ENCODE results near the gene PDZRN3. TPM values are rescaled to one million over a fixed set of nuclear protein-coding genes. Genes with fewer than 3 reads are reported as not detected.
A peak's percentile ranks its signal among the peaks of the same experiment; 100 is the strongest.

Gene PDZRN3
- total and polyA plus RNA-seq, 7 donors: 2.5 to 39.3 (median 16.0) TPM

DNA sequence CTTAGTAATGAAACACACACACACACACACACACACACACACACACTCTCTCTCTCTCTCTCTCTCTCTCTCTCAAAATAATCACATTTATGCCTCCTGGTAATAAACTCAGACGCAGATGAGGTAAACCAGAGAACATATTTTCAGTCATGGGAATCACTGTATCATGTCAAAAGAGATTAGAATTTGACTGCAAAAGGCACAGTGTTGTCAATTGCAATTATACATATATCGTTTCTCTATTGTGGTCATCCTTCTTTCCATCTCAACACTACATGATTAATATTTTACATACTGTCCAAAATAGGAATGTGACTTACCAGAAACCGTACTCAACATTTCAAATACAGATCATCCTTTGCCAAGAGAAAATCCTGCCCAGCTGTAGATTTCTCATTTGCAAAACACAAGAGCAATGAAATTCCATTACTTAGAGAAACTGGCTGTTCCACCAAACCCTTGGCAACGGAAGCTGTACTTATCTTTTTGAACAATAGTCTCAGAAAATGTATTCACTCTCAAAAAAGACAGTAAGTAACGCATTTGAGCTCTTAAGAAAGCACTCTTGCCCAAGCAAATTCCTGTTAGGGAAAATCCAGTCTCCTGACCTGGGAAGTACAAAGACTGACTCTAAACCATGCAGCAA lies 24.3 kb downstream of the PDZRN3 start:
- TF ChIP-seq, protein P1, sequence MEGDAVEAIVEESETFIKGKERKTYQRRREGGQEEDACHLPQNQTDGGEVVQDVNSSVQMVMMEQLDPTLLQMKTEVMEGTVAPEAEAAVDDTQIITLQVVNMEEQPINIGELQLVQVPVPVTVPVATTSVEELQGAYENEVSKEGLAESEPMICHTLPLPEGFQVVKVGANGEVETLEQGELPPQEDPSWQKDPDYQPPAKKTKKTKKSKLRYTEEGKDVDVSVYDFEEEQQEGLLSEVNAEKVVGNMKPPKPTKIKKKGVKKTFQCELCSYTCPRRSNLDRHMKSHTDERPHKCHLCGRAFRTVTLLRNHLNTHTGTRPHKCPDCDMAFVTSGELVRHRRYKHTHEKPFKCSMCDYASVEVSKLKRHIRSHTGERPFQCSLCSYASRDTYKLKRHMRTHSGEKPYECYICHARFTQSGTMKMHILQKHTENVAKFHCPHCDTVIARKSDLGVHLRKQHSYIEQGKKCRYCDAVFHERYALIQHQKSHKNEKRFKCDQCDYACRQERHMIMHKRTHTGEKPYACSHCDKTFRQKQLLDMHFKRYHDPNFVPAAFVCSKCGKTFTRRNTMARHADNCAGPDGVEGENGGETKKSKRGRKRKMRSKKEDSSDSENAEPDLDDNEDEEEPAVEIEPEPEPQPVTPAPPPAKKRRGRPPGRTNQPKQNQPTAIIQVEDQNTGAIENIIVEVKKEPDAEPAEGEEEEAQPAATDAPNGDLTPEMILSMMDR (IDR thresholded peaks at IDR 0.05): no peak
- Histone ChIP-seq H3K4me3 (no peak overlapping the region), H3K9me3 (no peaks in the 10 kb centered on the region), H3K27me3 (ENCODE audit: insufficient read depth in 3 of 3, low read length in 2 of 3) (no peaks in the 10 kb centered on the region), H3K36me3 (ENCODE audit: insufficient read depth in 1 of 2, low read depth in 1 of 2) (peaks cover 0 to 7% of the 10 kb centered on the region in 2 donors), H3K27ac (peak overlapping the region; percentile 10), H3K4me1 (peaks cover 44% of the 10 kb centered on the region)
- 45 to 70% (median 57%) methylated on average over 5 of the region's 5 CpGs for WGBS, 3 donors
- ATAC-seq (no peak), DNase-seq (no peak)
- intact Hi-C loops (cut with DNase I): no loop called here

DNA sequence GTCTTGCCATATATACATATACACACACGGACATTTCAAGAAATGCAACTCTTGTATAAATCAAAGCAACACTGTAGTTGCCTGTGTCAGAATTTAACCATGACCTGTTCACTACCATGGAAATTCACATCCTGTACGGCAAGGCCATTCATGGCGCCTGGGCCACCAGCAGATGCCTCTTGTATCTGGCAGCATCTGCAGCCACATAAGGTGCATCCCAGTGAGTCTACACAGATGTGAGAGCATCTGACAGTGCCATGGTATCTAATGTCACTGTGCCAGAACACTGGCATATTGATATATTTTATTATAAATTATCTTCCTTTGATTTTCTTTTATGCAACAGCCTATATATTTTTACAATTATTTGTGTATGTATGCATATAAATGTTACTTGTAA lies 25.1 kb downstream of the PDZRN3 start:
- no peak for ATAC-seq
- H3K4me3 ChIP-seq: no peak overlapping the region
- H3K9me3 ChIP-seq: no peaks in the 10 kb centered on the region
- no peaks in the 10 kb centered on the region for H3K27me3 ChIP-seq (ENCODE audit: insufficient read depth in 3 of 3, low read length in 2 of 3)
- peaks cover 36% of the 10 kb centered on the region for H3K4me1 ChIP-seq
- intact Hi-C loops (cut with DNase I): no loop called here
- 91 to 95% (median 91%) methylated on average over 3 of the region's 3 CpGs for WGBS, 3 donors
- H3K36me3 ChIP-seq (ENCODE audit: insufficient read depth in 1 of 2, low read depth in 1 of 2): peaks cover 0 to 7% of the 10 kb centered on the region in 2 donors
- no peak overlapping the region for H3K27ac ChIP-seq
- TF ChIP-seq, protein P1 (IDR thresholded peaks at IDR 0.05): no peak
- DNase-seq: no peak

DNA sequence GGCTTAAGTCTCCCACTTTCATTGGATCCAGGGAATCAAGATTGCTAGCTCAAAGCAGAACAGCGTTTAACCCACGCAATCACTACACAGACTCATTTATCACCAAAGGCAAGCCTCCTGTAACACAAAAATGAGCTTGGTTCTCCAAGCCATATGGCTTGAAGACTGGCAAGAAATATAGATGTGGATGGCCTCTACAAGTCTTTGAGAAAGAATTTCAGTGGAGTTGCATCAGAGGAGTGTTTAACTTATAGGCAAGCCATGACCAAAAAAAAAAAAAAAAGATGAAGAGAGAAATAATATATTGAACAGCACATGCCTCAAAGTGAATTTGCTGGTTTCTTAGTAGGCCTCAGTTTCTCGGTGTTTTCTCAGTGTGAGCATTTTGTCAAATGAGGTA lies 27.3 kb downstream of the PDZRN3 start:
- Histone ChIP-seq H3K4me1 (peaks cover 25% of the 10 kb centered on the region), H3K36me3 (ENCODE audit: insufficient read depth in 1 of 2, low read depth in 1 of 2) (peaks cover 0 to 7% of the 10 kb centered on the region in 2 donors), H3K27ac (no peak overlapping the region), H3K4me3 (no peak overlapping the region), H3K27me3 (ENCODE audit: insufficient read depth in 3 of 3, low read length in 2 of 3) (no peaks in the 10 kb centered on the region), H3K9me3 (no peaks in the 10 kb centered on the region)
- WGBS, 3 donors: 86 to 97% (median 93%) methylated on average over 3 of the region's 3 CpGs
- intact Hi-C loops (cut with DNase I): no loop called here
- DNase-seq: no peak
- ATAC-seq: no peak
- TF ChIP-seq, protein P1 (IDR thresholded peaks at IDR 0.05): no peak

DNA sequence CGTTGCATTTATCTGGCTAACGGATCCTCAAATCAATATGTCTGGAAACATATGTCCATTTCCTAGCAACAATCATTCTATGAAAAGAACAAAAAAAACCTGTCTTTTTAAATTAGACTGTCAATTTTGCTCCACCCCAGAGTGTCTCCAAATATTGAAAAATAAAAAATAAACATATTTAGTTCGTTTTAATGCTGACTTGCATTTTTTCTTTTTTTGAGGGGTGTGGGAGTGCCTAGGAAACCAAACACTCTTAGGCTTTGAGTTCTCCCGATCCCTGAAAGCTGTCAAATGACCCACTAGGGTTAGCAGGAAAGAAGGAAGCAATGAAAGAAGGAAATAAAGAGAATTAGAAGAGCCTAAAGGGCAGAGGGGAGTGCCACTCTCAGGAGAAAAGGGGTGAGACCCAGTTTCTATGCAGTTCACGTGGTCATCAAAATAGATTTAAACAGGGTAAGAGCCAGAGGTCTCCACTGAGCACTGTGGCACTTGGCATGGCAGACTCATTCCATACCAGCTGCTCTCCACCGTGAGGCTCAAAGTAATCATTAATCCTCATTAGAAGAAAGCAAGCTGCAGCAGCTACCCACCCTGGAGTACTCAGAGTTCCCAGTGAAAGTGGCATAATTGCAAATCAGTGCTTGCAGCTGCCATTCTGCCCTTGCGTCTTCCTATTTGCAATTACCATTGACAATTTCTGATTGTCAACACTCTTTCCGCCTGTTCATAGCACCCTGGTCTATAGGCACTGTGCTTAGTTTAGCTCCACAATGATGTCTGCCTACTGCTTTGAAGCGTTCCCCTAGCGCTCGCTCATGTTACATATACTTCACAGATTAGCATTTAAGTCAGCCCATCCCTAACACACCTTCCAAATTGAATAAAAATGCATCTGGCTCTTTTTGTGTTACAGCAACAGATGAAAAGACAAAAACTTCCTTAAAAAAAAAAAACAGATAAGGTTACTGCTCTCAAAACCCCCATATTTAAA lies 32.3 kb downstream of the PDZRN3 start:
- no peaks in the 10 kb centered on the region for H3K9me3 ChIP-seq
- H3K4me3 ChIP-seq: no peak overlapping the region
- ATAC-seq (peak in 2 of 4 donors; percentile 36 to 48), DNase-seq (no peak)
- H3K27ac ChIP-seq: peak overlapping the region; percentile 41
- WGBS, 3 donors: 71 to 78% (median 76%) methylated on average over 11 of the region's 11 CpGs
- no peaks in the 10 kb centered on the region for H3K27me3 ChIP-seq (ENCODE audit: insufficient read depth in 3 of 3, low read length in 2 of 3)
- H3K4me1 ChIP-seq: peaks cover 18% of the 10 kb centered on the region
- no peaks in the 10 kb centered on the region for H3K36me3 ChIP-seq (ENCODE audit: insufficient read depth in 1 of 2, low read depth in 1 of 2)
- TF ChIP-seq, protein P1 (IDR thresholded peaks at IDR 0.05): no peak
- intact Hi-C loops (cut with DNase I): no loop called here

All from psoas muscle (tissue), 8 donors.